Measurements from ENCODE around the gene ARID1B. TPM values are rescaled to one million over a fixed set of nuclear protein-coding genes. Genes with fewer than 3 reads are reported as not detected.
A peak's percentile ranks its signal among the peaks of the same experiment; 100 is the strongest.

Gene ARID1B
- total and polyA plus RNA-seq, 8 donors = 16.2 to 68.0 (median 42.5) TPM

DNA sequence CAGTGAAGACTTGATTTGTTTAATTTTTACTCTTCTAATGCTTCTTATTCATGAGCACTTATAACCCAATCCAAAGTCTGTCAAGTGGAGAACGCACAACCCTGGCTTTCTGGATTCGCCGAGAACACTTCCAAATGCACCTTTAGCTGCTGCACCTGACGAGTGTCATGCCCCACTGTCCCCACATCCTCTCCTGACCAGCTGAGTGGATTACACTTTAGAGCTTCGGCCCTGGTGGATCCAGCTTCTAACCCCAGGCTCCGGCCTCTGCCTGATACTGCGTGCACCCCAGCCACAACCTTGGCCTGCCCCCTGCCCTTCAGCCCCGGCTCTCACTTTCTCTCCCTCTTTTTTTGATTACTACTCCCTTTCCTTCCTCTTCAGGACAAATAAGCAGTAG lies 287.3 kb downstream of the ARID1B start:
- Histone ChIP-seq H3K4me3 (no peak overlapping the region), H3K9me3 (no peaks in the 10 kb centered on the region), H3K27ac (no peak overlapping the region), H3K4me1 (peaks cover 16 to 28% (median 23%) of the 10 kb centered on the region in 3 donors), H3K27me3 (no peaks in the 10 kb centered on the region), H3K36me3 (no peaks in the 10 kb centered on the region)
- DNase-seq (no peak), ATAC-seq (no peak), FAIRE-seq (no peak)
- TF ChIP-seq CTCF (IDR thresholded peaks at IDR 0.05) = no peak
- WGBS, 2 donors = 94 to 95% methylated on average over 8 of the region's 8 CpGs
- intact Hi-C loops (cut with DNase I) = no loop called here

- WGBS, 2 donors = 95 to 98% methylated on average over 5 of the region's 5 CpGs
- Histone ChIP-seq H3K4me1 (peaks cover 10 to 28% (median 23%) of the 10 kb centered on the region in 3 donors), H3K36me3 (no peaks in the 10 kb centered on the region), H3K9me3 (no peaks in the 10 kb centered on the region), H3K27ac (no peak overlapping the region), H3K27me3 (no peaks in the 10 kb centered on the region), H3K4me3 (no peak overlapping the region)
- no peak for TF ChIP-seq CTCF (IDR thresholded peaks at IDR 0.05)
- DNase-seq (no peak), ATAC-seq (no peak), FAIRE-seq (no peak)
- intact Hi-C loops (cut with DNase I) = no loop called here
Observed at GRCh38 chr6:157065366-157065765, 288.2 kb downstream of the ARID1B start.

GRCh38 chr6:157066781-157067491 lies 289.8 kb downstream of the ARID1B start:
- H3K4me1 ChIP-seq = peaks cover 10 to 30% (median 26%) of the 10 kb centered on the region in 3 donors
- H3K36me3 ChIP-seq = no peaks in the 10 kb centered on the region
- no peaks in the 10 kb centered on the region for H3K27me3 ChIP-seq
- no peak for ATAC-seq
- intact Hi-C loops (cut with DNase I) = no loop called here
- WGBS, 2 donors = 86 to 90% methylated on average over 6 of the region's 6 CpGs
- no peak for DNase-seq
- H3K9me3 ChIP-seq = no peaks in the 10 kb centered on the region
- no peak for TF ChIP-seq CTCF (IDR thresholded peaks at IDR 0.05)
- no peak overlapping the region for H3K27ac ChIP-seq
- no peak overlapping the region for H3K4me3 ChIP-seq
- FAIRE-seq = no peak

GRCh38 chr6:157067507-157067906 lies 290.3 kb downstream of the ARID1B start:
- H3K4me1 ChIP-seq = peaks cover 10 to 30% (median 26%) of the 10 kb centered on the region in 3 donors
- H3K9me3 ChIP-seq = no peaks in the 10 kb centered on the region
- no peak for DNase-seq
- no peak for FAIRE-seq
- no peaks in the 10 kb centered on the region for H3K36me3 ChIP-seq
- no peak overlapping the region for H3K27ac ChIP-seq
- 93 to 94% methylated on average over 8 of the region's 8 CpGs for WGBS, 2 donors
- peak in 1 of 4 donors; percentile 10 for ATAC-seq
- H3K4me3 ChIP-seq = no peak overlapping the region
- H3K27me3 ChIP-seq = no peaks in the 10 kb centered on the region
- TF ChIP-seq CTCF (IDR thresholded peaks at IDR 0.05) = no peak
- intact Hi-C loops (cut with DNase I) = no loop called here

DNA sequence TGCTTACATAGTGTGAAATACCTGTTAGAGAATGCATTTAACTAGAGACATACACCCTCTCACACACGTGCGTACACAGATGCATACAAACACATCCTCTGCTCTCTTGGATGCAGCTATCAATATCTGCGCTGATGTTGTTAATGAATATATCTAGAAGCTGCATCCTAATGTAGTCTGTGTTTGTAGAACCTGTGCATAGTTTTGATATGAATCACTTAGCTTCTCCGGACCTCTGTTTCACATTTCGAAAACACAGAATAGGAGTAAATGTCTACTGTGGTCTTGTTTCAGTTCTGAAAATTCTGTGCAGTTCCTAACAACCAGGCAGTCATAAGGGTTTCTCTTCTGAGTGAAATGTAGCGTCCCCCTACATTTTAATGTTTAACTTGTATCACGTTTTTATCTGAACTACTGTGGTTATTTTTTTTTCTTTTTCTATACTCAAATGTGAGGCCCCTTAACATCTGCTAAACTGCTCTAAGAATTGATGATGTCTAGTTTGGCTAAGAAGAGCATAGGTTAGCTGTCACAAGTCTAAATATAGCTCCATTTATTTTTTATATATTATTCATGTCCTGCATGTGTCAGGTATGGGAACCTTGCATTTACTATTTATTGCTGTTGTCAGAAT lies 291.6 kb downstream of the ARID1B start:
- Histone ChIP-seq H3K27ac (no peak overlapping the region), H3K4me1 (peaks cover 10 to 30% (median 26%) of the 10 kb centered on the region in 3 donors), H3K4me3 (no peak overlapping the region), H3K36me3 (no peaks in the 10 kb centered on the region), H3K9me3 (no peaks in the 10 kb centered on the region), H3K27me3 (no peaks in the 10 kb centered on the region)
- WGBS, 2 donors = 41 to 48% methylated on average over 7 of the region's 7 CpGs
- DNase-seq (no peak), FAIRE-seq (no peak), ATAC-seq (peak in 3 of 4 donors; percentile 34 to 58 (median 39))
- intact Hi-C loops (cut with DNase I) = no loop called here
- no peak for TF ChIP-seq CTCF (IDR thresholded peaks at IDR 0.05)

Data from pancreas (tissue), 10 donors.